HepG2 (cell line): Measurements from ENCODE around the gene CDHR3.

Source experiments
- CBFB ChIP-seq: sonication (generic); formaldehyde crosslinking; IDR thresholded peaks from 2 replicates; pipeline ENCODE4 v1.4.0; 2020; ENCODE audit warnings: missing genetic modification reagents
- PHF20 ChIP-seq: sonication (generic); formaldehyde crosslinking; IDR thresholded peaks from 2 replicates; pipeline ENCODE4 v1.5.0; 2020; ENCODE audit warnings: mild to moderate bottlenecking, missing genetic modification reagents
- SIN3B ChIP-seq: fragments of 150-350 bp; IDR thresholded peaks from 2 replicates; pipeline ENCODE4 v1.6.1; 2014; ENCODE audit warnings: low read length
- TARDBP ChIP-seq: sonication (generic); formaldehyde crosslinking; IDR thresholded peaks from 2 replicates; pipeline ENCODE4 v1.8.0; 2022; ENCODE audit warnings: mild to moderate bottlenecking, missing genetic modification reagents
- TBL1XR1 ChIP-seq: fragments of 150-350 bp; IDR thresholded peaks from 2 replicates; pipeline ENCODE4 v1.6.1; 2014; ENCODE audit warnings: borderline replicate concordance, low read length; ENCODE audit not compliant: partially characterized antibody
- ZNF747 ChIP-seq: sonication (generic); formaldehyde crosslinking; IDR thresholded peaks from 2 replicates; pipeline ENCODE4 v1.8.1; 2023; ENCODE audit warnings: missing genetic modification reagents, mild to moderate bottlenecking, borderline replicate concordance
- TF ChIP-seq, protein P1 (sequence below): IDR thresholded peaks from 2 replicates; pipeline ENCODE4 v1.6.1; 2016; ENCODE audit warnings: missing compliant biosample characterization, missing genetic modification reagents, borderline replicate concordance
- TF ChIP-seq, protein P2 (sequence below): sonication (generic); formaldehyde crosslinking; IDR thresholded peaks from 2 replicates; pipeline ENCODE4 v1.5.0; 2020; ENCODE audit warnings: mild to moderate bottlenecking, missing genetic modification reagents, moderate library complexity
- TF ChIP-seq, protein P3 (sequence below): sonication (generic); formaldehyde crosslinking; IDR thresholded peaks from 2 replicates; pipeline ENCODE4 v1.4.0; 2020; ENCODE audit warnings: missing genetic modification reagents

DNA sequence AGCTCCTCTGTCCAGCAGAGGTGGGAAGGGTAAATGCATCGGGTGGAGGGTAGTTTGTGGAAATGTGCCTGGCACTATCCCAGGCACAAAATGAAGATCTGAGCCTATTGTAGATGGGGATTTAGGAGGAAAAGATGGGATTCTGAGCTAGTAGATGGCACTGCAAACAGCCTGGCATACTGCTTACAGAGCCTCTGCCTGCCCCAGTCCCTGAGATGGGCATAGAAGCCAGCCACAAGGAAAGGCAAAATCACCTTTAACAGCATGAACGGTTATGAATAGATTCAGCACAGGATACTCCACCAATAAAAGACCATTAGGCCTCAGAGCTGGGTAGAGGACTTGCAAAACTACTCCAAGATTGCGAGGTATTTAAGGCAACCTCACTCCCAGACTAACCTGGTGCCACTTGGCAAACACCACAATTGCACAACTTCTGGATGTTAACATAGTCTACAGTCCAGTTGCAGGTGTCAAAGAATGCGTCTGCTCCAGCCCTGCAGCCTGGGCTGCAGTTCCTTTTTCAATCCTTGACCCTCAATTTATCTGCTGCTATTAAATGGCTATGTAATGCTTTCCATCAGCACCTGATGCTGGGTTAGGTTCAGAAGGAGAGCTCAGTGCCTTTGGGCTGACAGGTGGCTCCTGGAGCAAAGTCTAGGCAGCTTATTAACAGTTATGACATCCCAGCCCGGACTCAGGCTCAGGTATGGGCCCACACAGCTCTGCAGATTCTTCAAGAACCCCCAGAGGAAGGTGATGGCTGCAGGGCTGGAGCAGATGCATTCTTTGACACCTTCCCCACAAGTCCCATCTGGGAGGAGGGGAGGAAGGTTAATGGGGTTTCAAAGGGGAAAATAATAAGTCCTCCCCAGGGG is 34.0 kb downstream of the CDHR3 start:
- no peak for TF ChIP-seq SIN3B
- TF ChIP-seq PHF20 (CRISPR knock-in tag) = no peak
- TF ChIP-seq, protein P1, sequence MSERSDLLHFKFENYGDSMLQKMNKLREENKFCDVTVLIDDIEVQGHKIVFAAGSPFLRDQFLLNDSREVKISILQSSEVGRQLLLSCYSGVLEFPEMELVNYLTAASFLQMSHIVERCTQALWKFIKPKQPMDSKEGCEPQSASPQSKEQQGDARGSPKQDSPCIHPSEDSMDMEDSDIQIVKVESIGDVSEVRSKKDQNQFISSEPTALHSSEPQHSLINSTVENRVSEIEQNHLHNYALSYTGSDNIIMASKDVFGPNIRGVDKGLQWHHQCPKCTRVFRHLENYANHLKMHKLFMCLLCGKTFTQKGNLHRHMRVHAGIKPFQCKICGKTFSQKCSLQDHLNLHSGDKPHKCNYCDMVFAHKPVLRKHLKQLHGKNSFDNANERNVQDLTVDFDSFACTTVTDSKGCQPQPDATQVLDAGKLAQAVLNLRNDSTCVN (CRISPR knock-in tag) = no peak
- TF ChIP-seq, protein P2, sequence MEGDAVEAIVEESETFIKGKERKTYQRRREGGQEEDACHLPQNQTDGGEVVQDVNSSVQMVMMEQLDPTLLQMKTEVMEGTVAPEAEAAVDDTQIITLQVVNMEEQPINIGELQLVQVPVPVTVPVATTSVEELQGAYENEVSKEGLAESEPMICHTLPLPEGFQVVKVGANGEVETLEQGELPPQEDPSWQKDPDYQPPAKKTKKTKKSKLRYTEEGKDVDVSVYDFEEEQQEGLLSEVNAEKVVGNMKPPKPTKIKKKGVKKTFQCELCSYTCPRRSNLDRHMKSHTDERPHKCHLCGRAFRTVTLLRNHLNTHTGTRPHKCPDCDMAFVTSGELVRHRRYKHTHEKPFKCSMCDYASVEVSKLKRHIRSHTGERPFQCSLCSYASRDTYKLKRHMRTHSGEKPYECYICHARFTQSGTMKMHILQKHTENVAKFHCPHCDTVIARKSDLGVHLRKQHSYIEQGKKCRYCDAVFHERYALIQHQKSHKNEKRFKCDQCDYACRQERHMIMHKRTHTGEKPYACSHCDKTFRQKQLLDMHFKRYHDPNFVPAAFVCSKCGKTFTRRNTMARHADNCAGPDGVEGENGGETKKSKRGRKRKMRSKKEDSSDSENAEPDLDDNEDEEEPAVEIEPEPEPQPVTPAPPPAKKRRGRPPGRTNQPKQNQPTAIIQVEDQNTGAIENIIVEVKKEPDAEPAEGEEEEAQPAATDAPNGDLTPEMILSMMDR (CRISPR knock-in tag) = no peak
- no peak for TF ChIP-seq TARDBP (CRISPR knock-in tag)
- TF ChIP-seq, protein P3, sequence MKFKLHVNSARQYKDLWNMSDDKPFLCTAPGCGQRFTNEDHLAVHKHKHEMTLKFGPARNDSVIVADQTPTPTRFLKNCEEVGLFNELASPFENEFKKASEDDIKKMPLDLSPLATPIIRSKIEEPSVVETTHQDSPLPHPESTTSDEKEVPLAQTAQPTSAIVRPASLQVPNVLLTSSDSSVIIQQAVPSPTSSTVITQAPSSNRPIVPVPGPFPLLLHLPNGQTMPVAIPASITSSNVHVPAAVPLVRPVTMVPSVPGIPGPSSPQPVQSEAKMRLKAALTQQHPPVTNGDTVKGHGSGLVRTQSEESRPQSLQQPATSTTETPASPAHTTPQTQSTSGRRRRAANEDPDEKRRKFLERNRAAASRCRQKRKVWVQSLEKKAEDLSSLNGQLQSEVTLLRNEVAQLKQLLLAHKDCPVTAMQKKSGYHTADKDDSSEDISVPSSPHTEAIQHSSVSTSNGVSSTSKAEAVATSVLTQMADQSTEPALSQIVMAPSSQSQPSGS (CRISPR knock-in tag) = no peak
- no peak for TF ChIP-seq ZNF747 (CRISPR knock-in tag)
- no peak for TF ChIP-seq TBL1XR1
- TF ChIP-seq CBFB = no peak
